K562 (cell line): ENCODE measurements around the gene ZNF584. TPM values are rescaled to one million over a fixed set of nuclear protein-coding genes. Genes with fewer than 3 reads are reported as not detected.

Experiments
- CREM ChIP-seq: IDR thresholded peaks from 2 replicates; pipeline ENCODE4 v1.6.1; 2014; ENCODE audit warnings: antibody characterized with exemption, low read depth
- FOXA3 ChIP-seq, 2 experiments: fragments of 450-650 bp in 1 of 2; sonication (generic) in 1 of 2; formaldehyde crosslinking; IDR thresholded peaks in 1 of 2; conservative IDR thresholded peaks in 1 of 2; 2 replicates each; pipeline versions ENCODE4 v1.4.0 to v1.8.0; 2020 to 2022; ENCODE audit warnings: mild to moderate bottlenecking in 2 of 2, missing genetic modification reagents in 1 of 2
- FOXJ2 ChIP-seq: fragments of 200-800 bp; sonication (Bioruptor generic); IDR thresholded peaks from 2 replicates; pipeline ENCODE4 v1.6.1; 2016; ENCODE audit warnings: missing genetic modification characterization, missing compliant biosample characterization
- KDM4B ChIP-seq, 2 experiments: fragments of 450-650 bp in 1 of 2; sonication (generic) in 1 of 2; IDR thresholded peaks; 2 replicates each; pipeline ENCODE4 v1.6.1; 2016 to 2017; ENCODE audit warnings: borderline replicate concordance in 2 of 2, antibody characterized with exemption in 1 of 2, low read depth in 1 of 2, mild to moderate bottlenecking in 1 of 2
- MCM3 ChIP-seq: fragments of 450-650 bp; IDR thresholded peaks from 2 replicates; pipeline ENCODE4 v1.6.1; 2016
- MECOM ChIP-seq: fragments of 250-450 bp; sonication (Bioruptor Pico); IDR thresholded peaks from 2 replicates; pipeline ENCODE4 v1.8.0; 2022; ENCODE audit warnings: inconsistent platforms
- NCOA6 ChIP-seq: fragments of 450-650 bp; IDR thresholded peaks from 2 replicates; pipeline ENCODE4 v1.6.1; 2017; ENCODE audit warnings: mild to moderate bottlenecking
- SMARCE1 ChIP-seq: fragments of 450-650 bp; IDR thresholded peaks from 2 replicates; pipeline ENCODE4 v1.7.1; 2016; ENCODE audit warnings: mild to moderate bottlenecking
- polyA plus RNA-seq, 8 experiments: library from polyadenylated mRNA; depleted of rRNA in 4 of 8; stranded (reverse) in 5 of 8; unstranded in 3 of 8; fragments of >200 nt; fragmentation: Nextera tagmentation in 2 of 8; fragmentation: Illumina TruSeq in 1 of 8; extraction: Ambion mirVana in 2 of 8; extraction: Trizol in 1 of 8; gene quantifications; 2 replicates each; pipeline versions ENCODE4 v1.2.1 to v1.2.3, GENCODE V29; 2011 to 2014; ENCODE audit warnings: inconsistent platforms in 1 of 8, missing spikeins in 1 of 8
- total RNA-seq, 7 experiments: library from RNA; depleted of rRNA in 6 of 7; stranded (reverse); fragments of >200 nt in 6 of 7; fragmentation: Illumina TruSeq in 2 of 7; extraction: Trizol in 2 of 7; gene quantifications; 2 replicates each; pipeline versions ENCODE4 v1.2.1 to v1.2.3, GENCODE V29; 2011 to 2021; ENCODE audit warnings: low replicate concordance in 1 of 7
- TF ChIP-seq, protein P1 (sequence below): sonication (generic); formaldehyde crosslinking; IDR thresholded peaks from 2 replicates; pipeline ENCODE4 v1.8.0; 2022; ENCODE audit warnings: mild to moderate bottlenecking, missing genetic modification reagents
- TF ChIP-seq, protein P2 (sequence below): fragments of 250-450 bp; sonication (Bioruptor Pico); IDR thresholded peaks from 2 replicates; pipeline ENCODE4 v1.8.0; 2021; ENCODE audit warnings: borderline replicate concordance, mild to moderate bottlenecking, moderate library complexity; ENCODE audit not compliant: poor library complexity, severe bottlenecking
- TF ChIP-seq, protein P3 (sequence below): IDR thresholded peaks from 2 replicates; pipeline ENCODE4 v1.6.1; 2012; ENCODE audit warnings: low read depth, low read length, improper control_type of control experiment, borderline replicate concordance
- TF ChIP-seq, protein P4 (sequence below): fragments of 450-650 bp; formaldehyde crosslinking; conservative IDR thresholded peaks from 2 replicates; pipeline ENCODE4 v1.4.0; 2022; ENCODE audit warnings: mild to moderate bottlenecking, missing genetic modification characterization
- TF ChIP-seq, protein P5 (sequence below): IDR thresholded peaks from 2 replicates; pipeline ENCODE4 v1.6.1; 2014; ENCODE audit warnings: antibody characterized with exemption

Gene ZNF584
- total and polyA plus RNA-seq, 9 of the 15 experiments (the other 6 are each of a cell fraction or from before 2014, with no cell fraction given) = 5.8 to 43.4 (median 24.6) TPM

DNA sequence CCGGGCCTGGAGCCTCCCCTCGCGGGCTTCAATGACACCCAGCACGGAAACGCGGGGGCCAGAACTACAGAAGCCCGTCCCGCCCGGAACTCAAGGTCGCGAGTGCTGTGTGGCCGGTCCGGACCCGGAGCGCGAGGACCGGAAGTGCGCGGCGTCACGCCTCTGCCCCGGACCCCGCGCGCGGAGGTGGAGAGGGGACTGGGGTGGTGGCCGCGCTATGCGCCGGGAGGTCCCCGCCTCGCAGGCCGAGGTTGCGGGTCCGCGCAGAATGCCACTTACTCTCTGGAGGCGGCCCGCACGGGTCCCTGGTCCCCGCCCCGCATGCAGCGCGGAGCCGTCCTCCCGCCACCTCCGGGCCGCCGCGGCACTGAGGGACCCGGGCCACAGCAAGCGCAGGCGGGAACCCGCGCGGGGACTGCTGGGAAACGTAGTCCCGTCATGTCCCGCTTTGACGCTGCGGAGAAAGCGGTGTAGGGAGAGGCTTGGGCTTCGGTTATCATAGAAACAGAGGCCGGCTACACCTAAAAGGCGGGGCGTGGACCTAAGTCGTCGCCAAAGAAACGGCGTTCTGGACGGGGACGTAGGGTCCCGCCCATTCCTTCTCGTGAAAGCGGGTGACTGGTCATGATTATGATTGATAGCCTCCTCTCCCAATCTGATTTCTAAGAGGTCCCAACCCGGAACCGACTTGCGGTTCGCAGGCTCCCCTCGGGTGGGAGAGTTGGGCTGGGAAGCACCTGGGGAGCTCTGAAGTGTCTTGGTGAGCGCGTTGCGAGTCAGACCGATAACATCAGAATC lies 27.6 kb upstream of the ZNF584 start, which contains the start of gene ZNF837 (continued):
- TF ChIP-seq, protein P1, sequence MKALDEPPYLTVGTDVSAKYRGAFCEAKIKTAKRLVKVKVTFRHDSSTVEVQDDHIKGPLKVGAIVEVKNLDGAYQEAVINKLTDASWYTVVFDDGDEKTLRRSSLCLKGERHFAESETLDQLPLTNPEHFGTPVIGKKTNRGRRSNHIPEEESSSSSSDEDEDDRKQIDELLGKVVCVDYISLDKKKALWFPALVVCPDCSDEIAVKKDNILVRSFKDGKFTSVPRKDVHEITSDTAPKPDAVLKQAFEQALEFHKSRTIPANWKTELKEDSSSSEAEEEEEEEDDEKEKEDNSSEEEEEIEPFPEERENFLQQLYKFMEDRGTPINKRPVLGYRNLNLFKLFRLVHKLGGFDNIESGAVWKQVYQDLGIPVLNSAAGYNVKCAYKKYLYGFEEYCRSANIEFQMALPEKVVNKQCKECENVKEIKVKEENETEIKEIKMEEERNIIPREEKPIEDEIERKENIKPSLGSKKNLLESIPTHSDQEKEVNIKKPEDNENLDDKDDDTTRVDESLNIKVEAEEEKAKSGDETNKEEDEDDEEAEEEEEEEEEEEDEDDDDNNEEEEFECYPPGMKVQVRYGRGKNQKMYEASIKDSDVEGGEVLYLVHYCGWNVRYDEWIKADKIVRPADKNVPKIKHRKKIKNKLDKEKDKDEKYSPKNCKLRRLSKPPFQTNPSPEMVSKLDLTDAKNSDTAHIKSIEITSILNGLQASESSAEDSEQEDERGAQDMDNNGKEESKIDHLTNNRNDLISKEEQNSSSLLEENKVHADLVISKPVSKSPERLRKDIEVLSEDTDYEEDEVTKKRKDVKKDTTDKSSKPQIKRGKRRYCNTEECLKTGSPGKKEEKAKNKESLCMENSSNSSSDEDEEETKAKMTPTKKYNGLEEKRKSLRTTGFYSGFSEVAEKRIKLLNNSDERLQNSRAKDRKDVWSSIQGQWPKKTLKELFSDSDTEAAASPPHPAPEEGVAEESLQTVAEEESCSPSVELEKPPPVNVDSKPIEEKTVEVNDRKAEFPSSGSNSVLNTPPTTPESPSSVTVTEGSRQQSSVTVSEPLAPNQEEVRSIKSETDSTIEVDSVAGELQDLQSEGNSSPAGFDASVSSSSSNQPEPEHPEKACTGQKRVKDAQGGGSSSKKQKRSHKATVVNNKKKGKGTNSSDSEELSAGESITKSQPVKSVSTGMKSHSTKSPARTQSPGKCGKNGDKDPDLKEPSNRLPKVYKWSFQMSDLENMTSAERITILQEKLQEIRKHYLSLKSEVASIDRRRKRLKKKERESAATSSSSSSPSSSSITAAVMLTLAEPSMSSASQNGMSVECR = no peak; the same call in none of the 2 replicates
- TF ChIP-seq, protein P2, sequence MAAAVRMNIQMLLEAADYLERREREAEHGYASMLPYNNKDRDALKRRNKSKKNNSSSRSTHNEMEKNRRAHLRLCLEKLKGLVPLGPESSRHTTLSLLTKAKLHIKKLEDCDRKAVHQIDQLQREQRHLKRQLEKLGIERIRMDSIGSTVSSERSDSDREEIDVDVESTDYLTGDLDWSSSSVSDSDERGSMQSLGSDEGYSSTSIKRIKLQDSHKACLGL (CRISPR knock-in tag) = peak; percentile 42
- TF ChIP-seq, protein P3, sequence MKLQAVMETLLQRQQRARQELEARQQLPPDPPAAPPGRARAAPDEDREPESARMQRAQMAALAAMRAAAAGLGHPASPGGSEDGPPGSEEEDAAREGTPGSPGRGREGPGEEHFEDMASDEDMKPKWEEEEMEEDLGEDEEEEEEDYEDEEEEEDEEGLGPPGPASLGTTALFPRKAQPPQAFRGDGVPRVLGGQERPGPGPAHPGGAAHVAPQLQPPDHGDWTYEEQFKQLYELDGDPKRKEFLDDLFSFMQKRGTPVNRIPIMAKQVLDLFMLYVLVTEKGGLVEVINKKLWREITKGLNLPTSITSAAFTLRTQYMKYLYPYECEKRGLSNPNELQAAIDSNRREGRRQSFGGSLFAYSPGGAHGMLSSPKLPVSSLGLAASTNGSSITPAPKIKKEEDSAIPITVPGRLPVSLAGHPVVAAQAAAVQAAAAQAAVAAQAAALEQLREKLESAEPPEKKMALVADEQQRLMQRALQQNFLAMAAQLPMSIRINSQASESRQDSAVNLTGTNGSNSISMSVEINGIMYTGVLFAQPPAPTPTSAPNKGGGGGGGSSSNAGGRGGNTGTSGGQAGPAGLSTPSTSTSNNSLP = no peak
- TF ChIP-seq KDM4B (IDR thresholded peaks at IDR 0.05; ENCODE audit: borderline replicate concordance in 2 of 2, low read depth in 1 of 2) (peak in 1 of 2 experiments; percentile 96; a peak in 2 of 4 replicates), FOXA3 (CRISPR knock-in tag; conservative IDR thresholded peaks at IDR 0.05 in 1 of 2, IDR thresholded peaks at IDR 0.05 in 1 of 2) (no peak), CREM (peak; percentile 91), FOXJ2 (tag) (peak; percentile 97), MCM3 (no peak), SMARCE1 (no peak), NCOA6 (no peak), MECOM (no peak)
- TF ChIP-seq, protein P4, sequence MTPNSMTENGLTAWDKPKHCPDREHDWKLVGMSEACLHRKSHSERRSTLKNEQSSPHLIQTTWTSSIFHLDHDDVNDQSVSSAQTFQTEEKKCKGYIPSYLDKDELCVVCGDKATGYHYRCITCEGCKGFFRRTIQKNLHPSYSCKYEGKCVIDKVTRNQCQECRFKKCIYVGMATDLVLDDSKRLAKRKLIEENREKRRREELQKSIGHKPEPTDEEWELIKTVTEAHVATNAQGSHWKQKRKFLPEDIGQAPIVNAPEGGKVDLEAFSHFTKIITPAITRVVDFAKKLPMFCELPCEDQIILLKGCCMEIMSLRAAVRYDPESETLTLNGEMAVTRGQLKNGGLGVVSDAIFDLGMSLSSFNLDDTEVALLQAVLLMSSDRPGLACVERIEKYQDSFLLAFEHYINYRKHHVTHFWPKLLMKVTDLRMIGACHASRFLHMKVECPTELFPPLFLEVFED (CRISPR knock-in tag) = 0 out of 2 replicates have a peak, but pooled peaks have one; percentile 6
- TF ChIP-seq, protein P5, sequence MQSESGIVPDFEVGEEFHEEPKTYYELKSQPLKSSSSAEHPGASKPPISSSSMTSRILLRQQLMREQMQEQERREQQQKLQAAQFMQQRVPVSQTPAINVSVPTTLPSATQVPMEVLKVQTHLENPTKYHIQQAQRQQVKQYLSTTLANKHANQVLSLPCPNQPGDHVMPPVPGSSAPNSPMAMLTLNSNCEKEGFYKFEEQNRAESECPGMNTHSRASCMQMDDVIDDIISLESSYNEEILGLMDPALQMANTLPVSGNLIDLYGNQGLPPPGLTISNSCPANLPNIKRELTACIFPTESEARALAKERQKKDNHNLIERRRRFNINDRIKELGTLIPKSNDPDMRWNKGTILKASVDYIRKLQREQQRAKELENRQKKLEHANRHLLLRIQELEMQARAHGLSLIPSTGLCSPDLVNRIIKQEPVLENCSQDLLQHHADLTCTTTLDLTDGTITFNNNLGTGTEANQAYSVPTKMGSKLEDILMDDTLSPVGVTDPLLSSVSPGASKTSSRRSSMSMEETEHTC = peak; percentile 34; the same call in 1 of the 2 replicates
